ENCODE results near the gene CCL18. TPM values are rescaled to one million over a fixed set of nuclear protein-coding genes. Genes with fewer than 3 reads are reported as not detected.
"Not testable (repeated sequence)": the region's sequence is repeated elsewhere in the genome, so short reads cannot be mapped to it uniquely, and the experiment has no call there.

The CCL18 gene
- total RNA-seq, 2 experiments from 2014 or later: not detected

DNA sequence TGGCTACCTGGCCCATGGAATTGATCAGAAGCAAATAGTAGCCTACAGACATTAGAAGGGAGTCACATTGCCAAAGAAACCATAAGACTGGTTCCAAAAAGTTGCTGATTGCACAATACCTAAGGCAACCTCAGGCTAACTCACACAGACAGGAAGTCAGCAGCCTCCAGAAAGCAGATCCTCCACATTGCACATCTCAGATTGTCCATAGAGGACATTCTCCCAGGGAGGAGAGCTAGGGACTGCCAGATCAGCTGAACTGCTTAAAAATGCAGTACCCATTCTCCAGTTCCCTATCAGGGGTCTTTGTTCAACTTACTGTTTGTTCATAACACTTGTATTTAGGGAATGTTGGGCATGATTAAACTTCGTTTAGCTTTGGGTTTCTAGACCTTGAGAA is 21.7 kb downstream of the CCL18 start:
- Histone ChIP-seq H3K36me3 (ENCODE audit: insufficient read depth, low read length) (no peaks in the 10 kb centered on the region), H3K27ac (ENCODE audit: low read depth in 1 of 2, low read length in 2 of 2) (no peak overlapping the region), H3K9me3 (ENCODE audit: control insufficient read depth in 1 of 2, insufficient read depth in 1 of 2, low read length in 2 of 2) (no peaks in the 10 kb centered on the region), H3K27me3 (ENCODE audit: control insufficient read depth in 1 of 2, insufficient read depth in 2 of 2, low read length in 2 of 2) (peaks cover 0 to 17% of the 10 kb centered on the region in 2 experiments), H3K4me3 (ENCODE audit: low read length) (no peak overlapping the region), H3K4me1 (ENCODE audit: insufficient read depth, low read length) (peaks cover 16% of the 10 kb centered on the region)
- Mint-ChIP-seq H3K9me3 (no peaks in the 10 kb centered on the region), H3K27ac (no peak overlapping the region), H3K4me1 (ENCODE audit: low read depth) (peaks cover 9% of the 10 kb centered on the region), H3K27me3 (peaks cover 16% of the 10 kb centered on the region), H3K36me3 (ENCODE audit: low read depth) (no peaks in the 10 kb centered on the region), H3K4me3 (no peak overlapping the region)
- no peak for ATAC-seq (ENCODE audit: poor library complexity)
- ChIA-PET POLR2A (no interaction called here), CTCF (interaction anchor here (1.7 kb wide), 1 partner anchor 13 kb away, joined by 4 read pairs; no protein-coding TSS in a partner anchor)
- intact Hi-C loops (cut with DNase I, micrococcal nuclease): loop anchor here in 1 of 2 experiments (2.0 kb wide), 1 partner anchor 17 kb away; the partner anchor contains the start of gene CCL4
- TF ChIP-seq, protein P1, sequence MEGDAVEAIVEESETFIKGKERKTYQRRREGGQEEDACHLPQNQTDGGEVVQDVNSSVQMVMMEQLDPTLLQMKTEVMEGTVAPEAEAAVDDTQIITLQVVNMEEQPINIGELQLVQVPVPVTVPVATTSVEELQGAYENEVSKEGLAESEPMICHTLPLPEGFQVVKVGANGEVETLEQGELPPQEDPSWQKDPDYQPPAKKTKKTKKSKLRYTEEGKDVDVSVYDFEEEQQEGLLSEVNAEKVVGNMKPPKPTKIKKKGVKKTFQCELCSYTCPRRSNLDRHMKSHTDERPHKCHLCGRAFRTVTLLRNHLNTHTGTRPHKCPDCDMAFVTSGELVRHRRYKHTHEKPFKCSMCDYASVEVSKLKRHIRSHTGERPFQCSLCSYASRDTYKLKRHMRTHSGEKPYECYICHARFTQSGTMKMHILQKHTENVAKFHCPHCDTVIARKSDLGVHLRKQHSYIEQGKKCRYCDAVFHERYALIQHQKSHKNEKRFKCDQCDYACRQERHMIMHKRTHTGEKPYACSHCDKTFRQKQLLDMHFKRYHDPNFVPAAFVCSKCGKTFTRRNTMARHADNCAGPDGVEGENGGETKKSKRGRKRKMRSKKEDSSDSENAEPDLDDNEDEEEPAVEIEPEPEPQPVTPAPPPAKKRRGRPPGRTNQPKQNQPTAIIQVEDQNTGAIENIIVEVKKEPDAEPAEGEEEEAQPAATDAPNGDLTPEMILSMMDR (IDR thresholded peaks at IDR 0.05): no peak
- DNase-seq: peak in 2 of 14 experiments; percentile 45 to 57

DNA sequence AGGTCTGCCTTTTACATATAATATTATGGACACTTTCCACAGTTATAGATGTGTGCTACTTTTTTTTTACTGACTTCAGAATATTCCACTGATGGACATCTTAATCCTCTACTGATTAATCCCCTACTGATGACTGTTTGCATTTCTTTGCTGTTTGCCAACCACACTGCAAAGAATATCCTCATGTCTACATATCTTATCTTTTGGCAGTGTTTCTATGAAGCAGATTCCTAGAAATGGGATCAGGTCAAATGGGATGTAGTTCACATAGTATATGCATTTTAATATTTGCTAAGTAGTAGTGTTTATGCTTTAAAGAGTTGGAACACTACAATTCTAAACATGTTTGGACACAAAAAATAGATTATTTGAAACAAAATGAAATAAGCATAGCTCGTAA is 22.7 kb downstream of the CCL18 start:
- Mint-ChIP-seq H3K4me1 (ENCODE audit: low read depth) (peaks cover 9% of the 10 kb centered on the region), H3K4me3 (no peak overlapping the region), H3K9me3 (no peaks in the 10 kb centered on the region), H3K27ac (no peak overlapping the region), H3K27me3 (peaks cover 20% of the 10 kb centered on the region), H3K36me3 (ENCODE audit: low read depth) (no peaks in the 10 kb centered on the region)
- Histone ChIP-seq H3K36me3 (ENCODE audit: insufficient read depth, low read length) (no peaks in the 10 kb centered on the region), H3K27me3 (ENCODE audit: control insufficient read depth in 1 of 2, insufficient read depth in 2 of 2, low read length in 2 of 2) (peaks cover 0 to 17% of the 10 kb centered on the region in 2 experiments), H3K27ac (ENCODE audit: low read depth in 1 of 2, low read length in 2 of 2) (no peak overlapping the region), H3K4me3 (ENCODE audit: low read length) (no peak overlapping the region), H3K4me1 (ENCODE audit: insufficient read depth, low read length) (peaks cover 16% of the 10 kb centered on the region), H3K9me3 (ENCODE audit: control insufficient read depth in 1 of 2, insufficient read depth in 1 of 2, low read length in 2 of 2) (no peaks in the 10 kb centered on the region)
- CTCF ChIA-PET: interaction anchor here (1.7 kb wide), 1 partner anchor 14 kb away, joined by 4 read pairs; no protein-coding TSS in a partner anchor
- TF ChIP-seq, protein P1 (IDR thresholded peaks at IDR 0.05): no peak
- ATAC-seq (ENCODE audit: poor library complexity): no peak
- intact Hi-C loops (cut with DNase I, micrococcal nuclease): no loop called here
- DNase-seq: no peak
- POLR2A ChIA-PET: no interaction called here

DNA sequence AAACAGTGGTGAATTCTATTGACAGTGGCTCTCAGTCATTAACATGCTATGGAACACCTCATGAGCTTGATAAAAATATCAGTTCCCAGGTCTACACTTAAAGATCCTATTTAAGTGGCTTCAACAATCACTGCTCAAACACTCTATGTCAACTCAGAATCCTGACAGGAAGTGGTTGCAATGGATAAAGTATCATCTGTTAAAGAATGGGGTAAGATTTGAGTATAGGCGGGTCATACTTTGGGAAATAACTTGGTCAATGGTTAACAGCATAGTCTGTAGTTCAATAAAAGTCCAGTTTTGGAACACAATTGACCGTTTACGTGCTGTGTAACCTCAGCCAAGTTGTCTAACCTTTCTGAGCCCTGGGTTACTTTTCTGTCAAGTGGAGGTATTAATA is 23.4 kb downstream of the CCL18 start:
- H3K4me1 Mint-ChIP-seq (ENCODE audit: low read depth); H3K36me3 Mint-ChIP-seq (ENCODE audit: low read depth); intact Hi-C loops (cut with DNase I, micrococcal nuclease); H3K4me3 ChIP-seq (ENCODE audit: low read length); H3K4me1 ChIP-seq (ENCODE audit: insufficient read depth, low read length); H3K36me3 ChIP-seq (ENCODE audit: insufficient read depth, low read length); H3K9me3 Mint-ChIP-seq; H3K4me3 Mint-ChIP-seq; H3K27ac Mint-ChIP-seq; POLR2A ChIA-PET; H3K27ac ChIP-seq (ENCODE audit: low read depth in 1 of 2, low read length in 2 of 2); H3K9me3 ChIP-seq (ENCODE audit: control insufficient read depth in 1 of 2, insufficient read depth in 1 of 2, low read length in 2 of 2); DNase-seq; ATAC-seq (ENCODE audit: poor library complexity): not testable (repeated sequence)
- peaks cover 22% of the 10 kb centered on the region for H3K27me3 Mint-ChIP-seq
- peaks cover 0 to 17% of the 10 kb centered on the region in 2 experiments for H3K27me3 ChIP-seq (ENCODE audit: control insufficient read depth in 1 of 2, insufficient read depth in 2 of 2, low read length in 2 of 2)
- CTCF ChIA-PET: interaction anchor here (1.7 kb wide), 1 partner anchor 15 kb away, joined by 4 read pairs; no protein-coding TSS in a partner anchor

DNA sequence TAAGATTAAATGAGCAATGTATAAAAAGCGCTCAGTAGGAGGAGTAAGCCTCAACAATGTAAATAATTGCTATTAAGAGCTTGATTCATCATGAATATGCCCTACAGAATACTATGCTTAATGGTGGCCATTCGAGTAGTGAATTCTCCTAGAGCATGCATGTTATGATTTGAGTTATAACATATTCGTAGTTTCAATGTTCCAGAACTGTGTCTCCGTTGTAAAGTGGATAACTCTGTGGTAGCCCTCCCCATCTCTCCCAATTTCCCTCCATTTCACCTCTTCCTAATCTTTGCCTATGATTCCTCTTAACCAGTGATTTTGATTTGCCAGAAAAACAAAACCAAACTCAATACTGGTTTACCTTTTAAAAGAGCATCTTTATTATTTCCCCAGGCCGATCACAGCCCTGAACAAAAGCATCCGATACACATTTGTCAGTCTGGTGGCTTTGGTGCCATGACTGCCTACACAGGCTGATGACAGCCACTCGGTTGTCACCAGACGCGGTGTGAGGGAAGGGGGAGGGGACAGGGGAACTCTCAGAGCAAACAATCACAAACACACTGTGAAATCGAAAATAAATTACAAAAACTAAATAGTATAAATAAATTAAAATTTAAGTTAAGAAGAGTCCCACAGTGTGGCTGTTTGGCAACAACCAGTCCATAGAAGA is 24.0 kb downstream of the CCL18 start:
- DNase-seq: peak in 1 of 14 experiments; percentile 65
- H3K9me3 ChIP-seq (ENCODE audit: control insufficient read depth in 1 of 2, insufficient read depth in 1 of 2, low read length in 2 of 2); H3K9me3 Mint-ChIP-seq; intact Hi-C loops (cut with DNase I, micrococcal nuclease); ATAC-seq (ENCODE audit: poor library complexity); H3K4me1 Mint-ChIP-seq (ENCODE audit: low read depth); CTCF ChIA-PET; H3K27ac Mint-ChIP-seq; H3K4me3 Mint-ChIP-seq; H3K4me1 ChIP-seq (ENCODE audit: insufficient read depth, low read length); H3K36me3 Mint-ChIP-seq (ENCODE audit: low read depth); H3K4me3 ChIP-seq (ENCODE audit: low read length); H3K36me3 ChIP-seq (ENCODE audit: insufficient read depth, low read length); POLR2A ChIA-PET: not testable (repeated sequence)
- H3K27ac ChIP-seq (ENCODE audit: low read depth in 1 of 2, low read length in 2 of 2): peak overlapping the region in 1 of 2 donors; percentile 35
- H3K27me3 ChIP-seq (ENCODE audit: control insufficient read depth in 1 of 2, insufficient read depth in 2 of 2, low read length in 2 of 2): peaks cover 0 to 17% of the 10 kb centered on the region in 2 experiments
- H3K27me3 Mint-ChIP-seq: peaks cover 22% of the 10 kb centered on the region

All from CD4-positive, alpha-beta T cell (primary cell).